Measurements from ENCODE around the gene ITGAL. TPM values are rescaled to one million over a fixed set of nuclear protein-coding genes. Genes with fewer than 3 reads are reported as not detected.

Gene ITGAL
- total and polyA plus RNA-seq, 4 experiments from 2014 or later = 110 to 657 (median 403) TPM

DNA sequence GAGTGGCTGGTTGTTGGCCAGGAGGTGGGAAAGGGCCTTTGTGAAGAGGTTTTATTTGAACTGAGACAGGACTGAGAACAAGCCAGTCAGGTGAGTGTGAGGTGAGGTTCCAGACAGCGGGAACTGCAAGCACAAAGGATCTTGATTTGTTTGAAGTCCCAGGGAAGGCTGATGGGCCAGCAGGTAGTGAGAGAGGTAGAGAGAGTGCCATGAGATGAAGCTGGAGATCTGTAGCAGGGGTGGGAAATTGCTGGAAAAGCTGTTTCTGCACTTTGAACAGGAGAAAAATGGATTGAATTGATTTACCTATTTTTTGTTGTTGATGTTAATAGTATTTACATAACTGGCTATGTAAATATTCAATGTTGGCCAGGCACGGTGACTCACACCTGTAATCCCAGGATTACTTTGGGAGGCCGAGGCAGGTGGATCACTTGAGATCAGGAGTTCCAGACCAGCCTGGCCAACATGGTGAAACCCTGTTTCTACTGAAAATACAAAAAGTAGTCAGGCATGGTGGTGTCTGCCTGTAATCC is 35.0 kb upstream of the ITGAL start:
- peaks cover 13% of the 10 kb centered on the region for H3K4me1 ChIP-seq (ENCODE audit: insufficient read depth, low read length)
- H3K9me3 ChIP-seq (ENCODE audit: control insufficient read depth in 1 of 2, low read length in 2 of 2) = no peaks in the 10 kb centered on the region
- intact Hi-C loops (cut with micrococcal nuclease) = no loop called here
- no peak for DNase-seq
- H3K27me3 ChIP-seq (ENCODE audit: insufficient read depth, low read length) = no peaks in the 10 kb centered on the region
- Mint-ChIP-seq H3K27ac (peak overlapping the region in 2 of 7 donors; percentile 64 to 78), H3K4me3 (no peak overlapping the region), H3K36me3 (no peaks in the 10 kb centered on the region), H3K27me3 (no peaks in the 10 kb centered on the region), H3K9me3 (no peaks in the 10 kb centered on the region), H3K4me1 (peaks cover 9 to 24% (median 17%) of the 10 kb centered on the region in 4 donors)
- CTCF ChIA-PET (ENCODE audit: partially characterized antibody) = interaction anchor here (0.6 to 1.3 kb wide), 2 partner anchors 12 to 139 kb away, joined by 3 to 4 read pairs; no protein-coding TSS in a partner anchor
- no peak overlapping the region for H3K4me3 ChIP-seq (ENCODE audit: low read length in 2 of 2)
- no peak overlapping the region for H3K27ac ChIP-seq (ENCODE audit: low read depth, low read length)
- POLR2A ChIA-PET (ENCODE audit: partially characterized antibody) = interaction anchor here (29.5 kb wide), 1 partner anchor 48 kb away, joined by 1162 read pairs; the partner anchor contains the start of gene ITGAL
- no peaks in the 10 kb centered on the region for H3K36me3 ChIP-seq (ENCODE audit: insufficient read depth, low read length)

DNA sequence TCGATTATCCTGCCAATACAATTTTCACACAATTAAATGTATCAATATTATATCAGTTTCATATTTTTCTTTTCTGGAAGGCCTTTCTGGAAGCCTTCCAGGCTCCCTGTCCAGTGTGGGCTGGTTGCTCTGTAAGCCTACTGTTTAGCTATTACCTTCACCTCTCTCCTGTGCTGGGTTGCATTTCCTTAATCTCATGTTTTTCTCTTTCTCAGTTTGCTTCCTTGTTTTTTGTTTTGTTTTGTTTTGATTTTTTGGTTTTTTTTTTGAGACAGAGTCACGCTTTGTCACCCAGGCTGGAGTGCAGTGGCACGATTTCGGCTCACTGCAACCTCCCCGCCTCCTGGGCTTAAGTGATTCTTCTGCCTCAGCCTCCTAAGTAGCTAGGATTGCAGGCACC is 33.7 kb upstream of the ITGAL start:
- H3K27me3 ChIP-seq (ENCODE audit: insufficient read depth, low read length) = no peaks in the 10 kb centered on the region
- ChIA-PET POLR2A (ENCODE audit: partially characterized antibody) (interaction anchor here (29.5 kb wide), 1 partner anchor 47 kb away, joined by 1162 read pairs; the partner anchor contains the start of gene ITGAL), CTCF (ENCODE audit: partially characterized antibody) (no interaction called here)
- no peaks in the 10 kb centered on the region for H3K27me3 Mint-ChIP-seq
- intact Hi-C loops (cut with micrococcal nuclease) = no loop called here
- peaks cover 12 to 32% (median 22%) of the 10 kb centered on the region in 4 donors for H3K4me1 Mint-ChIP-seq
- H3K27ac Mint-ChIP-seq = peak overlapping the region in 2 of 7 donors; percentile 51 to 60
- no peak overlapping the region for H3K4me3 Mint-ChIP-seq
- peaks cover 9 to 10% of the 10 kb centered on the region in 2 donors for H3K36me3 Mint-ChIP-seq
- no peaks in the 10 kb centered on the region for H3K9me3 Mint-ChIP-seq
- H3K4me3 ChIP-seq (ENCODE audit: low read length in 2 of 2) = no peak overlapping the region
- DNase-seq = no peak
- H3K27ac ChIP-seq (ENCODE audit: low read depth, low read length) = no peak overlapping the region
- H3K4me1 ChIP-seq (ENCODE audit: insufficient read depth, low read length) = peaks cover 19% of the 10 kb centered on the region
- H3K9me3 ChIP-seq (ENCODE audit: control insufficient read depth in 1 of 2, low read length in 2 of 2) = no peaks in the 10 kb centered on the region
- H3K36me3 ChIP-seq (ENCODE audit: insufficient read depth, low read length) = no peaks in the 10 kb centered on the region

DNA sequence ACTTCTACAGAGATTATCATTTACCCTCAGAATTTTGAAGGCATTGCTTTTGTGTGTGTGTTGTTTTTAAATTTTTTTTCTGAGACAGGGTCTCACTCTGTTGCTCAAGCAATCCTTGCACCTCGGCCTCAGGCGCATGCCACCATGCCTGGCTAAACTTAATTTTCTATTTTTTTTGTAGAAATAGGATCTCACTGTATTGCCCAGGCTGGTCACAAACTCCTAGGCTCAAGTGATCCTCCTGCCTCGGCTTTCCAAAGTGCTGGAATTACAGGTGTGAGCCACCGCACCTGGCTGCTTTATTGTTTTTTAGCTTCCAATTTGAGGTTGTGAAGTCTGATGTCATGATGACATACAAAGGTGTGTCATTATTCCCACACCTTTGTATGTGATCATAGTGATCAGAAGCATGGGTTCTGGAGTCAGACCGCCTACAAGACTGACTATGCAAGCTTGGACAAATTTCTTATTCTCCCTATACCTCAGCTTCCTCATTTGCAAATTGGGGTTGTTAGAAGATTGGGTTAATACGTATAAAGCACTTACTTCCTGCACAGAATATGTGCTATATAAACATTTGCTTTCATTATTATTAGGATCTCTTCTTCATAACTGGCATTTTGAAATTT is 32.7 kb upstream of the ITGAL start:
- POLR2A ChIA-PET (ENCODE audit: partially characterized antibody) = interaction anchor here (1.5 to 29.5 kb wide), 2 partner anchors 22 to 46 kb away, joined by 4 to 1162 read pairs; partner anchors contain the start of gene ITGAL
- peaks cover 19% of the 10 kb centered on the region for H3K4me1 ChIP-seq (ENCODE audit: insufficient read depth, low read length)
- no peaks in the 10 kb centered on the region for H3K36me3 ChIP-seq (ENCODE audit: insufficient read depth, low read length)
- peaks cover 12 to 14% of the 10 kb centered on the region in 2 donors for H3K36me3 Mint-ChIP-seq
- CTCF ChIA-PET (ENCODE audit: partially characterized antibody) = interaction anchor here (1.2 kb wide), 1 partner anchor 158 kb away, joined by 3 read pairs; no protein-coding TSS in a partner anchor
- no peaks in the 10 kb centered on the region for H3K27me3 Mint-ChIP-seq
- H3K4me3 Mint-ChIP-seq = peak overlapping the region in 1 of 8 donors; percentile 36
- peaks cover 15 to 32% (median 20%) of the 10 kb centered on the region in 4 donors for H3K4me1 Mint-ChIP-seq
- no peak overlapping the region for H3K27ac Mint-ChIP-seq
- no peak overlapping the region for H3K27ac ChIP-seq (ENCODE audit: low read depth, low read length)
- no peaks in the 10 kb centered on the region for H3K27me3 ChIP-seq (ENCODE audit: insufficient read depth, low read length)
- intact Hi-C loops (cut with micrococcal nuclease) = no loop called here
- no peaks in the 10 kb centered on the region for H3K9me3 ChIP-seq (ENCODE audit: control insufficient read depth in 1 of 2, low read length in 2 of 2)
- H3K9me3 Mint-ChIP-seq = no peaks in the 10 kb centered on the region
- no peak for DNase-seq
- H3K4me3 ChIP-seq (ENCODE audit: low read length in 2 of 2) = no peak overlapping the region

DNA sequence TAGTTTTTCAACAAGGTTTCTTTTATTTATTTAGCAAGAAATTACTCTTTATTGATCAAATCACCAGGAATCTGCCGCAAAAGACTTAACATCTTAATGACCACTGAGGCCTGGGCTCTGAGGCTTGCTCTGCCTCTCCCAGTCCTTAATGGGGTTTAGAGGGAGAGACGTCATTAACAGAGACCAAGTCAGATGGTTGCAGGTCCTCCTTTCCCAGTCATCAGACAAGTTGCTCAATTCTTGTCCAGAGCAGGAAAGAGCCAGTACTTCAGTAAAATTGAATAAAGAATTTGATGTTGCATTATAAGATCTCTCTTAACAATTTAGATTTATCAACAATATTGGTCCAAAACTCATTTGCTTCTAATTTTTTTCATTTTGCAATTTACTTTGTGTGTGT is 28.9 kb upstream of the ITGAL start:
- H3K9me3 Mint-ChIP-seq = no peaks in the 10 kb centered on the region
- H3K4me1 ChIP-seq (ENCODE audit: insufficient read depth, low read length) = peaks cover 28% of the 10 kb centered on the region
- no peaks in the 10 kb centered on the region for H3K27me3 ChIP-seq (ENCODE audit: insufficient read depth, low read length)
- H3K4me1 Mint-ChIP-seq = peaks cover 22 to 35% (median 29%) of the 10 kb centered on the region in 4 donors
- peaks cover 15 to 16% of the 10 kb centered on the region in 2 donors for H3K36me3 Mint-ChIP-seq
- H3K27ac ChIP-seq (ENCODE audit: low read depth, low read length) = no peak overlapping the region
- CTCF ChIA-PET (ENCODE audit: partially characterized antibody) = interaction anchor here (1.3 kb wide), 1 partner anchor 14 kb away, joined by 4 read pairs; the partner anchor contains the start of gene DCTPP1
- H3K9me3 ChIP-seq (ENCODE audit: control insufficient read depth in 1 of 2, low read length in 2 of 2) = no peaks in the 10 kb centered on the region
- peak overlapping the region; percentile 66 to 97 (median 86) for H3K4me3 Mint-ChIP-seq
- POLR2A ChIA-PET (ENCODE audit: partially characterized antibody) = interaction anchor here (1.2 to 29.5 kb wide), 5 partner anchors 14 to 74 kb away, joined by 3 to 1162 read pairs (median 24); partner anchors contain the start of genes DCTPP1 and ITGAL
- no peaks in the 10 kb centered on the region for H3K36me3 ChIP-seq (ENCODE audit: insufficient read depth, low read length)
- intact Hi-C loops (cut with micrococcal nuclease) = loop anchor here (2.0 kb wide), 1 partner anchor 83 kb away; the partner anchor contains the start of gene ZNF768
- DNase-seq = no peak
- H3K4me3 ChIP-seq (ENCODE audit: low read length in 2 of 2) = no peak overlapping the region
- no peaks in the 10 kb centered on the region for H3K27me3 Mint-ChIP-seq
- peak overlapping the region in 3 of 7 donors; percentile 29 to 38 (median 37) for H3K27ac Mint-ChIP-seq

- peak overlapping the region; percentile 92 to 94 for H3K4me3 ChIP-seq (ENCODE audit: low read length in 2 of 2)
- no peak for DNase-seq
- H3K4me1 ChIP-seq (ENCODE audit: insufficient read depth, low read length) = peaks cover 30% of the 10 kb centered on the region
- intact Hi-C loops (cut with micrococcal nuclease) = loop anchor here (1.0 to 2.0 kb wide), 5 partner anchors 14 to 214 kb away; partner anchors contain the start of genes DCTPP1, FBRS, ITGAL and ZNF768
- peaks cover 15 to 16% of the 10 kb centered on the region in 2 donors for H3K36me3 Mint-ChIP-seq
- H3K27ac Mint-ChIP-seq = peak overlapping the region in 6 of 7 donors; percentile 27 to 90 (median 72)
- no peaks in the 10 kb centered on the region for H3K36me3 ChIP-seq (ENCODE audit: insufficient read depth, low read length)
- H3K4me3 Mint-ChIP-seq = peak overlapping the region; percentile 82 to 97 (median 89)
- H3K4me1 Mint-ChIP-seq = peaks cover 22 to 37% (median 29%) of the 10 kb centered on the region in 4 donors
- no peaks in the 10 kb centered on the region for H3K27me3 ChIP-seq (ENCODE audit: insufficient read depth, low read length)
- H3K27ac ChIP-seq (ENCODE audit: low read depth, low read length) = peak overlapping the region; percentile 96
- ChIA-PET CTCF (ENCODE audit: partially characterized antibody) (interaction anchor here (0.6 to 7.7 kb wide), 7 partner anchors 9 to 346 kb away, joined by 3 to 143 read pairs (median 4); partner anchors contain the start of genes DCTPP1, ITGAL and ZNF747), POLR2A (ENCODE audit: partially characterized antibody) (interaction anchor here (0.7 to 29.5 kb wide), 14 partner anchors 10 to 329 kb away, joined by 3 to 1162 read pairs (median 4); partner anchors contain the start of genes DCTPP1, ITGAL and ZNF747)
- H3K27me3 Mint-ChIP-seq = no peaks in the 10 kb centered on the region
- H3K9me3 Mint-ChIP-seq = no peaks in the 10 kb centered on the region
- no peaks in the 10 kb centered on the region for H3K9me3 ChIP-seq (ENCODE audit: control insufficient read depth in 1 of 2, low read length in 2 of 2)
Measured at GRCh38 chr16:30444231-30445148, 28.1 kb upstream of the ITGAL start.

- peaks cover 36% of the 10 kb centered on the region for H3K4me1 ChIP-seq (ENCODE audit: insufficient read depth, low read length)
- Mint-ChIP-seq H3K27ac (peak overlapping the region in 5 of 7 donors; percentile 27 to 90 (median 81)), H3K36me3 (peaks cover 15 to 16% of the 10 kb centered on the region in 2 donors), H3K9me3 (no peaks in the 10 kb centered on the region), H3K27me3 (no peaks in the 10 kb centered on the region), H3K4me1 (peaks cover 22 to 40% (median 32%) of the 10 kb centered on the region in 4 donors), H3K4me3 (peak overlapping the region; percentile 82 to 97 (median 89))
- intact Hi-C loops (cut with micrococcal nuclease) = loop anchor here (1.0 to 2.0 kb wide), 5 partner anchors 15 to 213 kb away; partner anchors contain the start of genes DCTPP1, FBRS, ITGAL and ZNF768
- no peaks in the 10 kb centered on the region for H3K9me3 ChIP-seq (ENCODE audit: control insufficient read depth in 1 of 2, low read length in 2 of 2)
- no peaks in the 10 kb centered on the region for H3K27me3 ChIP-seq (ENCODE audit: insufficient read depth, low read length)
- no peak for DNase-seq
- ChIA-PET CTCF (ENCODE audit: partially characterized antibody) (interaction anchor here (0.9 to 7.7 kb wide), 6 partner anchors 9 to 90 kb away, joined by 3 to 143 read pairs (median 4); partner anchors contain the start of genes DCTPP1, ITGAL and ZNF747), POLR2A (ENCODE audit: partially characterized antibody) (interaction anchor here (0.7 to 29.5 kb wide), 14 partner anchors 11 to 330 kb away, joined by 3 to 1162 read pairs (median 4); partner anchors contain the start of genes DCTPP1, ITGAL and ZNF747)
- H3K27ac ChIP-seq (ENCODE audit: low read depth, low read length) = peak overlapping the region; percentile 96
- peak overlapping the region; percentile 92 to 94 for H3K4me3 ChIP-seq (ENCODE audit: low read length in 2 of 2)
- H3K36me3 ChIP-seq (ENCODE audit: insufficient read depth, low read length) = no peaks in the 10 kb centered on the region
Measured at GRCh38 chr16:30445149-30445407, 27.5 kb upstream of the ITGAL start.

Data from CD4-positive, alpha-beta memory T cell (primary cell).